ENCODE results near the gene FADS2. TPM values are rescaled to one million over a fixed set of nuclear protein-coding genes. Genes with fewer than 3 reads are reported as not detected.

Gene FADS2
- total RNA-seq, 1 experiment from 2014 or later, result 514 TPM

- Histone ChIP-seq H3K4me1 (replicated peaks; ENCODE audit: insufficient read depth) (no peaks in the 10 kb centered on the region), H4K20me1 (ENCODE audit: insufficient read depth) (no peaks in the 10 kb centered on the region), H3K27ac (no peak overlapping the region), H3K4me3 (no peak overlapping the region), H3K36me3 (ENCODE audit: low read depth) (no peaks in the 10 kb centered on the region), H3K79me2 (ENCODE audit: low read depth) (no peaks in the 10 kb centered on the region), H3K27me3 (ENCODE audit: insufficient read depth, low read depth) (no peaks in the 10 kb centered on the region), H3K9me2 (ENCODE audit: insufficient read depth) (no peaks in the 10 kb centered on the region), H3K4me2 (no peak overlapping the region), H3K9me3 (ENCODE audit: insufficient read depth, low read depth) (no peaks in the 10 kb centered on the region), H2AFZ (no peak overlapping the region), H3F3A (ENCODE audit: insufficient read depth, low read depth) (peaks cover 17% of the 10 kb centered on the region; the same call in 1 of the 2 replicates)
- POLR2A ChIA-PET (ENCODE audit: unreplicated experiment), result no interaction called here
- BruUV-seq (replicated peaks), result no TSS peak
- TF ChIP-seq EZH2 (IDR thresholded peaks at IDR 0.05; ENCODE audit: low read depth), result no peak
- no peak for TF ChIP-seq CTCF (conservative IDR thresholded peaks at IDR 0.05)
- CTCF ChIA-PET, result no interaction called here
- no peak for DNase-seq
- intact Hi-C loops (cut with micrococcal nuclease; ENCODE audit: unreplicated experiment), result no loop called here
Observed at GRCh38 chr11:61882879-61883278, 54.8 kb downstream of the FADS2 start.

DNA sequence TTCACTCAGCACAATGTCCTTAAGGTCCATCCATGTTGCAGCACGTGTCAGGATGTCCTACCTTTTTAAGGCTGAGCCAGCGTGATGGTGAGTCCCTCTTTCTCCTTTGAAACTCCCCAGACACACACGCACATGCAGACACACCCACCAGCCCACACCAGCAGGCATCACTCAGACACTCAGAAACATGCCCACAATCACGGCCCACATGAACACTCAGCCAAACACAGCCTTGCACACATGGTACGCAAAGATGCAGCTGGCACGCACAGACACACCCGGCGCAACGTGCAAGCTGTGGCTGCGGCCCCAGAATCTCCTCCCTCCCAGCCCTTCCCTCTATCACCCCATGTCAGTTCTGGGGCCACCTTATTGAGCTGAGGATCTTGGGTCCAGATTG lies 55.2 kb downstream of the FADS2 start:
- CTCF ChIA-PET, result no interaction called here
- no peaks in the 10 kb centered on the region for H3K79me2 ChIP-seq (ENCODE audit: low read depth)
- no peaks in the 10 kb centered on the region for H3K9me3 ChIP-seq (ENCODE audit: insufficient read depth, low read depth)

DNA sequence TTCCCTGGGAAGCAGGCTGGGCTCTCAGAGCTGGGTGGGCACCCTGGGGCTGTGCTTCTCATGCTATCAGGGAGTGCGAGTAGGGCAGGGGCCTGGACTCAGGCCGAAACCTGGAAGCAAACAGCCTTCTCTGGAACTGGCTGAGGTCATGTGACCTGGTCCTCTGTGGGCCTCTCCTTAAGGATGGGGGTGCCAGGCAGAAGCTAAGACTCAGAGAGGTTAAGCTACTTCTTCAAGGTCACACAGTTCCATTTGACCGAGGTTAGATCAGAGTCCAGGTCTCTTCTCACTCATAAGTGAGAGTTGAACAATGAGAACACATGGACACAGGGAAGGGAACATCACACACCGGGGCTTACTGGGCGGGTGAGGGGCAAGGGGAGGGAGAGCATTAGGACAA lies 55.8 kb downstream of the FADS2 start:
- H3K79me2 ChIP-seq (ENCODE audit: low read depth), result no peaks in the 10 kb centered on the region
- H3K36me3 ChIP-seq (ENCODE audit: low read depth), result no peaks in the 10 kb centered on the region
- no peak overlapping the region for H3K27ac ChIP-seq
- ChIA-PET POLR2A (ENCODE audit: unreplicated experiment) (interaction anchor here (0.6 kb wide), 1 partner anchor 13 kb away, joined by 3 read pairs; no protein-coding TSS in a partner anchor), CTCF (no interaction called here)
- BruUV-seq (replicated peaks), result no TSS peak
- H3F3A ChIP-seq (ENCODE audit: insufficient read depth, low read depth), result peaks cover 19% of the 10 kb centered on the region
- H2AFZ ChIP-seq, result no peak overlapping the region
- no peaks in the 10 kb centered on the region for H3K27me3 ChIP-seq (ENCODE audit: insufficient read depth, low read depth)
- H3K9me2 ChIP-seq (ENCODE audit: insufficient read depth), result no peaks in the 10 kb centered on the region
- no peaks in the 10 kb centered on the region for H3K9me3 ChIP-seq (ENCODE audit: insufficient read depth, low read depth)
- intact Hi-C loops (cut with micrococcal nuclease; ENCODE audit: unreplicated experiment), result no loop called here
- H3K4me3 ChIP-seq, result no peak overlapping the region
- TF ChIP-seq EZH2 (IDR thresholded peaks at IDR 0.05; ENCODE audit: low read depth) (no peak), CTCF (conservative IDR thresholded peaks at IDR 0.05) (no peak)
- H3K4me1 ChIP-seq (replicated peaks; ENCODE audit: insufficient read depth), result no peaks in the 10 kb centered on the region
- no peaks in the 10 kb centered on the region; the same call in 1 of the 2 replicates for H4K20me1 ChIP-seq (ENCODE audit: insufficient read depth)
- H3K4me2 ChIP-seq, result no peak overlapping the region
- DNase-seq, result no peak

More for the DNA sequence above, 55.2 kb downstream of the FADS2 start:
- no peaks in the 10 kb centered on the region for H3K27me3 ChIP-seq (ENCODE audit: insufficient read depth, low read depth)
- no peaks in the 10 kb centered on the region for H3K4me1 ChIP-seq (replicated peaks; ENCODE audit: insufficient read depth)
- no peak for DNase-seq
- TF ChIP-seq EZH2 (IDR thresholded peaks at IDR 0.05; ENCODE audit: low read depth) (no peak), CTCF (conservative IDR thresholded peaks at IDR 0.05) (no peak)
- no peaks in the 10 kb centered on the region; the same call in 1 of the 2 replicates for H4K20me1 ChIP-seq (ENCODE audit: insufficient read depth)
- no peak overlapping the region for H3K4me2 ChIP-seq
- POLR2A ChIA-PET (ENCODE audit: unreplicated experiment), result no interaction called here
- no peak overlapping the region for H3K27ac ChIP-seq
- no TSS peak for BruUV-seq (replicated peaks)
- peaks cover 17% of the 10 kb centered on the region; the same call in 1 of the 2 replicates for H3F3A ChIP-seq (ENCODE audit: insufficient read depth, low read depth)
- no peaks in the 10 kb centered on the region for H3K9me2 ChIP-seq (ENCODE audit: insufficient read depth)
- intact Hi-C loops (cut with micrococcal nuclease; ENCODE audit: unreplicated experiment), result no loop called here
- no peak overlapping the region for H3K4me3 ChIP-seq
- H3K36me3 ChIP-seq (ENCODE audit: low read depth), result no peaks in the 10 kb centered on the region
- H2AFZ ChIP-seq, result no peak overlapping the region
